Medulla oblongata (tissue), 1 donor: Measurements from ENCODE around the gene ZBTB42.

Experiments used
- DNase-seq: peaks from one replicate; pipeline ENCODE4 v3.0.0-alpha.2; 2015; ENCODE audit errors: extremely low spot score

The ZBTB42 gene

GRCh38 chr14:104794993-104795780 is 5.7 kb upstream of the ZBTB42 start, which contains the start of gene AKT1:
Gene AKT1, minus strand, starts transcription at chr14:104795748. Its CDS starts 3,105 bp downstream, at chr14:104792643.
- no peak for DNase-seq

- peak; percentile 38 for DNase-seq
These were observed 4.9 kb upstream of the ZBTB42 start for GRCh38 chr14:104795781-104796686.

GRCh38 chr14:104796687-104797081 is 4.2 kb upstream of the ZBTB42 start:
- DNase-seq: no peak

- no peak for DNase-seq
These were observed 3.5 kb upstream of the ZBTB42 start for GRCh38 chr14:104797115-104798044.

GRCh38 chr14:104798300-104799243 is 2.3 kb upstream of the ZBTB42 start:
- DNase-seq: no peak

GRCh38 chr14:104799244-104800014 is 1.5 kb upstream of the ZBTB42 start:
- peak; percentile 27 for DNase-seq

- peak; percentile 69 for DNase-seq
These were observed 708 bp upstream of the ZBTB42 start for GRCh38 chr14:104800015-104800770.

- DNase-seq: no peak
These were observed 856 bp downstream of the ZBTB42 start for GRCh38 chr14:104801520-104802393.

GRCh38 chr14:104802394-104803184 is 1.7 kb downstream of the ZBTB42 start:
- DNase-seq: no peak

- no peak for DNase-seq
These were observed 2.5 kb downstream of the ZBTB42 start for GRCh38 chr14:104803280-104803911.

GRCh38 chr14:104803912-104804410 is 3.1 kb downstream of the ZBTB42 start:
- no peak for DNase-seq

- no peak for DNase-seq
These were observed 3.8 kb downstream of the ZBTB42 start for GRCh38 chr14:104804481-104805325.

- no peak for DNase-seq
These were observed 4.4 kb downstream of the ZBTB42 start for GRCh38 chr14:104805326-104805678.

GRCh38 chr14:104805941-104806624 is 5.2 kb downstream of the ZBTB42 start:
- DNase-seq: no peak
